ENCODE data around the gene BCL2L12. TPM values are rescaled to one million over a fixed set of nuclear protein-coding genes. Genes with fewer than 3 reads are reported as not detected.

BCL2L12 gene
- polyA plus RNA-seq, 1 of the 3 experiments (the other 2 are of a cell fraction): 27.9 TPM

- no peak for DNase-seq
- peaks cover 86% of the 10 kb centered on the region for H3K79me2 ChIP-seq (ENCODE audit: insufficient read depth)
Measured at GRCh38 chr19:49646586-49646985, 19.1 kb upstream of the BCL2L12 start.

GRCh38 chr19:49651029-49651819 lies 14.5 kb upstream of the BCL2L12 start:
- H3K9me2 ChIP-seq: no peaks in the 10 kb centered on the region
- peaks cover 44% of the 10 kb centered on the region for H3K79me2 ChIP-seq (ENCODE audit: insufficient read depth)
- H3K27me3 ChIP-seq (ENCODE audit: insufficient read depth): no peaks in the 10 kb centered on the region
- no peak for DNase-seq
- peaks cover 27 to 61% of the 10 kb centered on the region in 2 experiments for H3K36me3 ChIP-seq (replicated peaks in 1 of 2; ENCODE audit: control insufficient read depth in 1 of 2, insufficient read depth in 2 of 2, low read length in 1 of 2)
- no peaks in the 10 kb centered on the region for H3K4me1 ChIP-seq (ENCODE audit: control insufficient read depth in 1 of 2, insufficient read depth in 2 of 2, low read depth in 1 of 2, low read length in 1 of 2)
- H3K27ac ChIP-seq (ENCODE audit: low read depth in 2 of 2, low read length in 1 of 2): no peak overlapping the region
- H3F3A ChIP-seq (replicated peaks; ENCODE audit: insufficient read depth): no peaks in the 10 kb centered on the region
- CTCF ChIA-PET: no interaction called here
- no peak overlapping the region for H3K4me3 ChIP-seq (ENCODE audit: low read depth in 2 of 2, low read length in 1 of 2)
- no peak overlapping the region for H3K4me2 ChIP-seq
- H4K20me1 ChIP-seq (ENCODE audit: insufficient read depth): 0 out of 2 replicates have a peak, but pooled peaks cover 10% of the 10 kb centered on the region
- 97% methylated on average over 34 of the region's 72 CpGs for WGBS (ENCODE audit: low lambda C conversion rate)
- no peak overlapping the region for H3K9ac ChIP-seq
- no peaks in the 10 kb centered on the region for H3K9me3 ChIP-seq
- POLR2A ChIA-PET: no interaction called here
- no peak overlapping the region for H2AFZ ChIP-seq (ENCODE audit: low read depth)
- TF ChIP-seq FOXM1 (IDR thresholded peaks at IDR 0.05; ENCODE audit: low read depth): no peak
- no peak for TF ChIP-seq EP300 (IDR thresholded peaks at IDR 0.05; ENCODE audit: borderline replicate concordance in 1 of 2, low read depth in 1 of 2, low read length in 1 of 2)
- no peak for TF ChIP-seq CTCF (IDR thresholded peaks at IDR 0.05)
- no peak for TF ChIP-seq USF2 (IDR thresholded peaks at IDR 0.05; ENCODE audit: borderline replicate concordance, low read depth, low read length)
- TF ChIP-seq, protein P1, sequence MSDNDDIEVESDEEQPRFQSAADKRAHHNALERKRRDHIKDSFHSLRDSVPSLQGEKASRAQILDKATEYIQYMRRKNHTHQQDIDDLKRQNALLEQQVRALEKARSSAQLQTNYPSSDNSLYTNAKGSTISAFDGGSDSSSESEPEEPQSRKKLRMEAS (IDR thresholded peaks at IDR 0.05; ENCODE audit: low read depth): no peak
- TF ChIP-seq SMC3 (IDR thresholded peaks at IDR 0.05; ENCODE audit: low read depth, low read length): no peak
- TF ChIP-seq TCF12 (IDR thresholded peaks at IDR 0.05): no peak
- TF ChIP-seq NFIC (IDR thresholded peaks at IDR 0.05; ENCODE audit: borderline replicate concordance): no peak
- TF ChIP-seq ZBTB33 (IDR thresholded peaks at IDR 0.05; ENCODE audit: borderline replicate concordance, low read depth): no peak
- TF ChIP-seq EZH2phosphoT487 (IDR thresholded peaks at IDR 0.05; ENCODE audit: borderline replicate concordance, low read depth): no peak
- TF ChIP-seq RCOR1 (IDR thresholded peaks at IDR 0.05; ENCODE audit: low read length): no peak
- TF ChIP-seq SIN3A (IDR thresholded peaks at IDR 0.05; ENCODE audit: borderline replicate concordance, low read depth, low read length): no peak

More at GRCh38 chr19:49646586-49646985, 19.1 kb upstream of the BCL2L12 start:
- TF ChIP-seq TAF1 (IDR thresholded peaks at IDR 0.05; ENCODE audit: borderline replicate concordance, low read depth, low read length) (no peak), EP300 (IDR thresholded peaks at IDR 0.05; ENCODE audit: borderline replicate concordance in 1 of 2, low read depth in 1 of 2, low read length in 1 of 2) (no peak), RCOR1 (IDR thresholded peaks at IDR 0.05; ENCODE audit: low read length) (no peak), EZH2phosphoT487 (IDR thresholded peaks at IDR 0.05; ENCODE audit: borderline replicate concordance, low read depth) (no peak), CTCF (IDR thresholded peaks at IDR 0.05) (no peak), FOXJ3 (CRISPR knock-in tag; IDR thresholded peaks at IDR 0.05) (no peak), CHD2 (IDR thresholded peaks at IDR 0.05; ENCODE audit: low read length, partially characterized antibody) (no peak), MXI1 (IDR thresholded peaks at IDR 0.05; ENCODE audit: low read depth, low read length) (no peak)
- Histone ChIP-seq H3K9me3 (no peaks in the 10 kb centered on the region), H3K27ac (ENCODE audit: low read depth in 2 of 2, low read length in 1 of 2) (no peak overlapping the region), H3K36me3 (replicated peaks in 1 of 2; ENCODE audit: control insufficient read depth in 1 of 2, insufficient read depth in 2 of 2, low read length in 1 of 2) (peaks cover 29 to 46% of the 10 kb centered on the region in 2 experiments), H2AFZ (ENCODE audit: low read depth) (no peak overlapping the region), H3K9me2 (no peaks in the 10 kb centered on the region), H3F3A (replicated peaks; ENCODE audit: insufficient read depth) (peaks cover under 1% of the 10 kb centered on the region), H3K4me2 (no peak overlapping the region), H4K20me1 (ENCODE audit: insufficient read depth) (peaks cover 19% of the 10 kb centered on the region), H3K4me1 (ENCODE audit: control insufficient read depth in 1 of 2, insufficient read depth in 2 of 2, low read depth in 1 of 2, low read length in 1 of 2) (peaks cover 0 to 15% of the 10 kb centered on the region in 2 experiments; a peak in 3 of 4 replicates), H3K27me3 (ENCODE audit: insufficient read depth) (no peaks in the 10 kb centered on the region), H3K9ac (no peak overlapping the region), H3K4me3 (ENCODE audit: low read depth in 2 of 2, low read length in 1 of 2) (no peak overlapping the region)
- ChIA-PET CTCF (interaction anchor here (1.1 kb wide), 1 partner anchor 26 kb away, joined by 3 read pairs; no protein-coding TSS in a partner anchor), POLR2A (interaction anchor here (1.7 kb wide), 1 partner anchor 17 kb away, joined by 7 read pairs; no protein-coding TSS in a partner anchor)
- 96% methylated on average over 14 of the region's 17 CpGs for WGBS (ENCODE audit: low lambda C conversion rate)
